Stimulated activated CD4-positive, alpha-beta T cell treated with anti-CD3 and anti-CD28 coated beads, Interleukin-12 subunit alpha, Interleukin-12 subunit beta, amount 100 ng/mL, for 48 hours (primary cell): ENCODE data around the gene PILRA.
A peak's percentile ranks its signal among the peaks of the same experiment; 100 is the strongest.
"Not testable (repeated sequence)": the region's sequence is repeated elsewhere in the genome, so short reads cannot be mapped to it uniquely, and the experiment has no call there.

Experiments used
- DNase-seq, 3 donors: peaks; one replicate each; pipeline ENCODE4 v3.0.0-alpha.2; 2020; ENCODE audit warnings: low read depth in 2 of 3, low spot score in 1 of 3

The PILRA gene

GRCh38 chr7:100373261-100373831 lies at the start of gene PILRA:
PILRA (plus strand) TSS chr7:100373487; CDS start chr7:100373657, 170 bp downstream.
- no peak for DNase-seq

GRCh38 chr7:100324194-100324593 lies 49.1 kb upstream of the PILRA start:
- not testable (repeated sequence) for DNase-seq

GRCh38 chr7:100325671-100326070 lies 47.6 kb upstream of the PILRA start:
- DNase-seq = not testable (repeated sequence)

- DNase-seq = not testable (repeated sequence)
These were observed 46.4 kb upstream of the PILRA start for GRCh38 chr7:100326914-100327313.

- DNase-seq = peak; percentile 69 to 83 (median 81)
These were observed 37.5 kb upstream of the PILRA start for GRCh38 chr7:100335566-100336466.

- not testable (repeated sequence) for DNase-seq
These were observed 35.1 kb upstream of the PILRA start for GRCh38 chr7:100338083-100338696.

- not testable (repeated sequence) for DNase-seq
These were observed 32.0 kb upstream of the PILRA start for GRCh38 chr7:100341286-100341685.

- DNase-seq = no peak
These were observed 30.5 kb upstream of the PILRA start for GRCh38 chr7:100342765-100343164.

- DNase-seq = not testable (repeated sequence)
These were observed 29.1 kb upstream of the PILRA start for GRCh38 chr7:100344124-100344559.

GRCh38 chr7:100344560-100345287 lies 28.6 kb upstream of the PILRA start:
- peak; percentile 57 to 74 (median 66) for DNase-seq

GRCh38 chr7:100345288-100345672 lies 28.0 kb upstream of the PILRA start:
- DNase-seq = peak; percentile 38 to 54 (median 44)

- DNase-seq = no peak
These were observed 26.4 kb upstream of the PILRA start for GRCh38 chr7:100346921-100347320.

- DNase-seq = no peak
These were observed 24.5 kb upstream of the PILRA start for GRCh38 chr7:100348805-100349204.

GRCh38 chr7:100349757-100350156 lies 23.5 kb upstream of the PILRA start:
- no peak for DNase-seq

- no peak for DNase-seq
These were observed 21.6 kb upstream of the PILRA start for GRCh38 chr7:100351657-100352058.

- not testable (repeated sequence) for DNase-seq
These were observed 21.0 kb upstream of the PILRA start for GRCh38 chr7:100352230-100352781.

- DNase-seq = no peak
These were observed 20.2 kb upstream of the PILRA start for GRCh38 chr7:100352984-100353684.

- no peak for DNase-seq
These were observed 19.5 kb upstream of the PILRA start for GRCh38 chr7:100353685-100354330.

GRCh38 chr7:100356416-100357068 lies 16.7 kb upstream of the PILRA start:
- DNase-seq = no peak
